Loucy (cell line): ENCODE measurements around the gene PC.

Source experiments
- H2AFZ ChIP-seq: fragments of 200-600 bp; sonication (generic); 2 replicates; pipeline ENCODE4 v1.6.0; 2016; ENCODE audit warnings: antibody characterized with exemption, mild to moderate bottlenecking, low read length, moderate library complexity
- H3F3A ChIP-seq: fragments of 200-600 bp; 2 replicates; pipeline ENCODE4 v1.6.0; 2016; ENCODE audit warnings: antibody characterized with exemption, low read depth, mild to moderate bottlenecking
- H3K27me3 ChIP-seq: fragments of 200-600 bp; sonication (generic); 2 replicates; pipeline ENCODE4 v1.6.1; 2014; ENCODE audit warnings: low read length, mild to moderate bottlenecking; ENCODE audit not compliant: insufficient read depth, poor library complexity, severe bottlenecking
- H3K36me3 ChIP-seq: fragments of 200-600 bp; sonication (generic); 2 replicates; pipeline ENCODE4 v1.6.1; 2016; ENCODE audit warnings: low read length; ENCODE audit not compliant: insufficient read depth
- H3K4me1 ChIP-seq: fragments of 200-600 bp; sonication (generic); 2 replicates; pipeline ENCODE4 v1.5.1; 2014; ENCODE audit warnings: low read length, mild to moderate bottlenecking; ENCODE audit not compliant: insufficient read depth, poor library complexity, severe bottlenecking
- H3K4me2 ChIP-seq: fragments of 200-600 bp; sonication (generic); 2 replicates; pipeline ENCODE4 v1.6.0; 2014; ENCODE audit warnings: antibody characterized with exemption, low read length, low read depth, mild to moderate bottlenecking; ENCODE audit not compliant: poor library complexity, severe bottlenecking
- H3K4me3 ChIP-seq: fragments of 200-600 bp; sonication (generic); 2 replicates; pipeline ENCODE4 v1.5.1; 2014; ENCODE audit warnings: low read length, mild to moderate bottlenecking, mixed read lengths; ENCODE audit not compliant: poor library complexity, severe bottlenecking
- H3K79me2 ChIP-seq: fragments of 200-600 bp; sonication (generic); 2 replicates; pipeline ENCODE4 v1.6.1; 2014; ENCODE audit warnings: low read length; ENCODE audit not compliant: insufficient read depth
- H3K9ac ChIP-seq: fragments of 200-600 bp; sonication (generic); 2 replicates; pipeline ENCODE4 v1.6.0; 2014; ENCODE audit warnings: mild to moderate bottlenecking, low read depth, low read length, moderate library complexity; ENCODE audit not compliant: poor library complexity, severe bottlenecking
- H3K9me2 ChIP-seq: fragments of 200-600 bp; sonication (generic); replicated peaks from 2 replicates; pipeline ENCODE4 v1.6.1; 2016; ENCODE audit warnings: low read depth, low read length, mixed read lengths
- H3K9me3 ChIP-seq: fragments of 200-600 bp; sonication (generic); 2 replicates; pipeline ENCODE4 v1.6.1; 2014; ENCODE audit warnings: mild to moderate bottlenecking, antibody characterized with exemption, low read length, low read depth; ENCODE audit not compliant: insufficient read depth
- H4K20me1 ChIP-seq: fragments of 200-600 bp; sonication (generic); 2 replicates; pipeline ENCODE4 v1.6.0; 2014; ENCODE audit warnings: antibody characterized with exemption, low read length, mild to moderate bottlenecking; ENCODE audit not compliant: insufficient read depth, poor library complexity, severe bottlenecking
- EZH2phosphoT487 ChIP-seq: fragments of 200-600 bp; IDR thresholded peaks from 2 replicates; pipeline ENCODE4 v1.6.1; 2018; ENCODE audit warnings: antibody characterized with exemption, mild to moderate bottlenecking, moderate library complexity, borderline replicate concordance
- TF ChIP-seq, protein P1 (sequence below): fragments of 200-600 bp; sonication (generic); conservative IDR thresholded peaks from 2 replicates; pipeline ENCODE4 v1.5.1; 2014; ENCODE audit warnings: mild to moderate bottlenecking, antibody characterized with exemption, low read length

The PC gene

DNA sequence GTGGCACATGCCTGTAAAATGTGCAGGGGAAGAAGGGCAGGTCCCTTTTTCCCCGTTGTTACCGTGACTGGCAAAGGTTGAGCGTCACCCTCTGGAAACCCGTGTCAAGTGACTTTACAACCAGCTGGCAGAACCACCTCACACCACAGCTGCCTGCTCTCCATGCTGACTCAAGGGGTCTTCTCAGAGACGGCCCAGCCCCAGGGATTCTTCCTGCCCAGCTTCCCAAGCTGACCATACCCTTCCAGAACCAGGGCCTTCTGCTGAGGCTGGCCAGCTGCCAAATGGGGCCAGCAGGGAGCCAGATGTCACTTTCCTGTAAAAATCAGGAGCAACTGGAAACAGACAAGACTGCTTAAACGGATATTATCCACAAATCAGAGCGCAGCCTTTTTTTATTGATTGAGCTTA, 6.3 kb downstream of the PC start:
- Histone ChIP-seq H3K4me2 (no peak overlapping the region), H3K9me2 (no peaks in the 10 kb centered on the region), H2AFZ (no peak overlapping the region), H3K27me3 (no peaks in the 10 kb centered on the region), H3F3A (no peaks in the 10 kb centered on the region), H3K9ac (no peak overlapping the region), H4K20me1 (no peaks in the 10 kb centered on the region), H3K79me2 (no peaks in the 10 kb centered on the region), H3K4me3 (no peak overlapping the region), H3K9me3 (no peaks in the 10 kb centered on the region), H3K4me1 (peaks cover 4% of the 10 kb centered on the region), H3K36me3 (no peaks in the 10 kb centered on the region)
- no peak for TF ChIP-seq EZH2phosphoT487
- TF ChIP-seq, protein P1, sequence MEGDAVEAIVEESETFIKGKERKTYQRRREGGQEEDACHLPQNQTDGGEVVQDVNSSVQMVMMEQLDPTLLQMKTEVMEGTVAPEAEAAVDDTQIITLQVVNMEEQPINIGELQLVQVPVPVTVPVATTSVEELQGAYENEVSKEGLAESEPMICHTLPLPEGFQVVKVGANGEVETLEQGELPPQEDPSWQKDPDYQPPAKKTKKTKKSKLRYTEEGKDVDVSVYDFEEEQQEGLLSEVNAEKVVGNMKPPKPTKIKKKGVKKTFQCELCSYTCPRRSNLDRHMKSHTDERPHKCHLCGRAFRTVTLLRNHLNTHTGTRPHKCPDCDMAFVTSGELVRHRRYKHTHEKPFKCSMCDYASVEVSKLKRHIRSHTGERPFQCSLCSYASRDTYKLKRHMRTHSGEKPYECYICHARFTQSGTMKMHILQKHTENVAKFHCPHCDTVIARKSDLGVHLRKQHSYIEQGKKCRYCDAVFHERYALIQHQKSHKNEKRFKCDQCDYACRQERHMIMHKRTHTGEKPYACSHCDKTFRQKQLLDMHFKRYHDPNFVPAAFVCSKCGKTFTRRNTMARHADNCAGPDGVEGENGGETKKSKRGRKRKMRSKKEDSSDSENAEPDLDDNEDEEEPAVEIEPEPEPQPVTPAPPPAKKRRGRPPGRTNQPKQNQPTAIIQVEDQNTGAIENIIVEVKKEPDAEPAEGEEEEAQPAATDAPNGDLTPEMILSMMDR = no peak

DNA sequence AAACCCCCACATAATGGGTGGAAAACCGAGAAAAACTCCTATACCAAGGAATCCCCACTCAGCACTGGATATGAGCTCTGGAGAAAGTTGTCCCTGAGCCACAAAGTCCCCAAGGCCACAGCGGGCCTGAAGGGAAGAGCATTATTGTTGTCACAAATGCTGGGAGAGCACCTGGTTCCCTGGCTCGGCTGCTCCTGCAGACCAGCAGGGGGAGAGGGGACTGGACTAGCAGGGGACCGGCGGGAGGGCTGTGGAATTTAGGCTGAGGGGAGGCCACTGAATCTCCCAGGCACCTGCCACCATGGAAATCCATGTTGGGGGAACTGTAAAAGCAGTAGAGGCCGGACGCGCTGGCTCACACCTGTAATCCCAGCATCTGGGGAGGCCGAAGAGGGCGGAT, 7.0 kb downstream of the PC start:
- Histone ChIP-seq H3K4me2 (no peak overlapping the region), H3F3A (no peaks in the 10 kb centered on the region), H3K9me2 (no peaks in the 10 kb centered on the region), H3K9me3 (no peaks in the 10 kb centered on the region), H3K4me1 (no peaks in the 10 kb centered on the region), H3K4me3 (no peak overlapping the region), H3K9ac (no peak overlapping the region), H3K27me3 (no peaks in the 10 kb centered on the region), H4K20me1 (no peaks in the 10 kb centered on the region), H3K36me3 (no peaks in the 10 kb centered on the region), H2AFZ (no peak overlapping the region), H3K79me2 (no peaks in the 10 kb centered on the region)
- no peak for TF ChIP-seq EZH2phosphoT487
- TF ChIP-seq, protein P1 = no peak

DNA sequence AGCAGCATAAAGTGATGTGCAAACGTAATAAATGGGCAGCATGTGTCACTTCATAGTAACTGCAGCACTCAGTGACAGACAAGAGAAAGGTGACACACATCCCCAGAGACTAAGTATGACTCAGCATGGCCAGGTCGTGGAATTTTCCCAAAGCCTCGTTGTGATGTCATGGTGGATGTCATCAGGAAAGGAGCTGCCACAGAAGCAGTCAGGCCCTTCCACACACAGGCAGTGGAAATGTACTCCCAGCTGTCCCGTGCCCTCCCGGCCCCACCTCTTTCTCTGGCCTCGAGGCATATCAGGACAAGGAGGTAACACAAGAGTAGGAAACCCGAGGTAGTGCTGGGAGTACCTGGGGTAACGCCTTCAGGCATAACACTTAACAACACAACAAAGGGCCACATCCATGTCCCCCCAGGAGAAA, 8.1 kb downstream of the PC start:
- H3K79me2 ChIP-seq = no peaks in the 10 kb centered on the region
- H3K4me3 ChIP-seq = no peak overlapping the region
- H3K27me3 ChIP-seq = no peaks in the 10 kb centered on the region
- no peak overlapping the region for H3K9ac ChIP-seq
- H3F3A ChIP-seq = no peaks in the 10 kb centered on the region
- no peak overlapping the region for H3K4me2 ChIP-seq
- TF ChIP-seq EZH2phosphoT487 = no peak
- TF ChIP-seq, protein P1 = no peak
- H3K9me3 ChIP-seq = no peaks in the 10 kb centered on the region
- H3K36me3 ChIP-seq = no peaks in the 10 kb centered on the region
- no peak overlapping the region for H2AFZ ChIP-seq
- no peaks in the 10 kb centered on the region for H3K4me1 ChIP-seq
- H3K9me2 ChIP-seq = no peaks in the 10 kb centered on the region
- no peaks in the 10 kb centered on the region for H4K20me1 ChIP-seq
